GM12873 (cell line): Measurements from ENCODE around the gene PLCB2.

ENCODE experiments used
- CTCF ChIP-seq: IDR thresholded peaks from 2 replicates; pipeline ENCODE4 v1.5.1; 2012; ENCODE audit warnings: low read depth, mild to moderate bottlenecking, moderate library complexity, low read length, control low read depth; ENCODE audit not compliant: insufficient read depth; ENCODE audit errors: missing control alignments

Gene PLCB2

GRCh38 chr15:40267670-40268069 is 40.1 kb downstream of the PLCB2 start:
- TF ChIP-seq CTCF, result no peak

- TF ChIP-seq CTCF, result no peak
These were observed 40.9 kb downstream of the PLCB2 start for GRCh38 chr15:40266828-40267304.

- TF ChIP-seq CTCF, result no peak
These were observed 41.9 kb downstream of the PLCB2 start for GRCh38 chr15:40265875-40266274.

GRCh38 chr15:40265355-40265754 is 42.4 kb downstream of the PLCB2 start:
- no peak for TF ChIP-seq CTCF

GRCh38 chr15:40264321-40265153 is 43.2 kb downstream of the PLCB2 start:
- TF ChIP-seq CTCF, result no peak

- TF ChIP-seq CTCF, result no peak
These were observed 44.5 kb downstream of the PLCB2 start for GRCh38 chr15:40263024-40263754.

GRCh38 chr15:40259021-40259420 is 48.7 kb downstream of the PLCB2 start:
- TF ChIP-seq CTCF, result no peak
